ENCODE results near the gene MAL. TPM values are rescaled to one million over a fixed set of nuclear protein-coding genes. Genes with fewer than 3 reads are reported as not detected.

Gene MAL
- polyA plus RNA-seq, 4 donors = 6.3 to 361 (median 310) TPM

GRCh38 chr2:95014126-95014708 is 11.3 kb upstream of the MAL start:
- DNase-seq (ENCODE audit: low read depth in 4 of 4, low spot score in 3 of 4) = no peak

DNA sequence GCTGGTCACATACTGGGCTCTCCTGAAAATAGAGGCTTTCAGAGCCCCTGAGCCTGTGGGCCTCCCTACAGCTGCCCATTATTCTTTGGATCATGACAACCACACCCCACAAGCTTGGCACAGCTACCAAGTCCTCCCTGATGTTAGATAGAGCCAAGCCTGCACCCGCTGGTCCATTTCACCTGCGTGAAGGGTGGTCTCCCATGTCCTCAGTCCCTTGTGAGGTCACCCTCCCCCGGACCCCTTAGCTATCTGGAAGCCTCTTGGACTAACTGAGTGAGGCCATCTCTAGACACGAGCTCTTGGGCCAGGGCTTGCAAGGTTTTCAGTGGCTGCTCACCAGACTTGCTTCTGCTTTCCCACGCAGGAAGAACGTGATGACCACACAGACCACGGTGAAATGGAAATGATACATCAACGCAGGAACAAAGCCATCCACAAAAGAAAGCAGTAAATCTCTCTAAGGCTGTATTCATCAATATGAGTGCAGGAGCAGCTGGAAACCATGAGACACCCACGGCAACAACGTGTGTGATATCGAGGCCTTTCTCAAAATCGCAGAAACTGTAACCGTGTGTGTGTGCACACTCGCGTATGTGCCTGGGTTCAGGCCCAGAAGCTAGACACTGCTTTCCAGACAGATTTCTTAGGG is 10.1 kb upstream of the MAL start:
- no peak for DNase-seq (ENCODE audit: low read depth in 4 of 4, low spot score in 3 of 4)

DNA sequence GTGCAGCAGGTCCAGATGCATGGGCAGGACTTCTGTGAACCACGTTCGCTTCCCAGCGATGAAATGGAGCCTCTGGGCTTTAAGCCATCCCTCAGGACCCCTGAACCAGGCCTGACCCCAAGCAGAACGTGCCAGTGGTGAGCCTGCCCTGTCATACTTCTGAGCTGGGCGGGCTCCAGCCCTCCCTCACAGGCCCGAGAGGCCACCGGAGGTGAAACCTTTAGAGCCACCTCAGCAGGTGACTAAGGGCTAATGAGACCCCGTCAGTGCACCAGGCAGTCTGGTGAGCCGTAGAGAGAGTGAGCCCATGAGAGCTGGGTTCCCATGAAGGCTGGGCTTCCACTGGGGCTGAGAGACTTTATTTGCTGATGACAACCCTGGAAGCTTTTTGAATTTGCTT is 8.9 kb upstream of the MAL start:
- DNase-seq (ENCODE audit: low read depth in 4 of 4, low spot score in 3 of 4) = no peak

DNA sequence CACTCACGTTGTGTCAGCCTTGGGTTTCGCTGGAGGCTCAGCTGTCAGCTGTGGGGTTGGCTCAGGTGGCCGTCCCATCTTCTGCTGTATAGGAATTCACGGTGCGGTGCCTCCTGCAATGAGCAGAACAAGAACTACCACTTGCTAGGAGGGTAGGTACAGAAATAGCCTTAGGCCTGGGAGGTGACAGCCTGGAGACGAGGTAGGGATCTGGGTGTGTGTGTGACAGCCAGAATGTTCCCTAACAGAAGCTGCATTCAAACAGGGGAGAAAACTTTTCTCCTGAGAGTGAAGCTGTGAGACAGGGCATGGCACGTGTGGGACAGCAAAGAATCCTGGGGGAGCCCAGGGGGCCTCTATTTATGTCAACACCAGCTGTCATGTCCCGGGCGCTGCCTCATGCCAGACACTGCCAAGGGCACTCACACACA is 8.4 kb upstream of the MAL start:
- no peak for DNase-seq (ENCODE audit: low read depth in 4 of 4, low spot score in 3 of 4)

DNA sequence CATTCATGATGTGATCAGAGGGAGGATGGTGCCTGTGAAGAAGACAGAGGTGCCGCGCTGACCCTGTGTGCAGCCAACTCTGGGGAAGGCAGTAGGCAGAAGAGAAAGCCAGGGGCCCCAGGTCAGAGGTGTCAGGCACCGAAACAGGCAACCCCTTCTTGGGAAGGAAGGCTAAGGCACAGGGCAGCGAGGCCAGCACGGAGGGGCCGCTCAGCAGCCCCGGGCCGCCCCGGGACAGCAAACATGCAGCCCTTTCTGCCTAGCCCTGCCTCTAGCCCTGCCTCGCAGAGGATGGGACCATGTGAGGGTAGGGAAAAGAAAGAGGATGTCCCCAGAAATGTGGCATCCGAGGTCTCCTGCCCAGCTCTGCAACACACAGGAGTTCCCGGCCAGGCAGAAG is 7.7 kb upstream of the MAL start:
- DNase-seq (ENCODE audit: low read depth in 4 of 4, low spot score in 3 of 4) = no peak

DNA sequence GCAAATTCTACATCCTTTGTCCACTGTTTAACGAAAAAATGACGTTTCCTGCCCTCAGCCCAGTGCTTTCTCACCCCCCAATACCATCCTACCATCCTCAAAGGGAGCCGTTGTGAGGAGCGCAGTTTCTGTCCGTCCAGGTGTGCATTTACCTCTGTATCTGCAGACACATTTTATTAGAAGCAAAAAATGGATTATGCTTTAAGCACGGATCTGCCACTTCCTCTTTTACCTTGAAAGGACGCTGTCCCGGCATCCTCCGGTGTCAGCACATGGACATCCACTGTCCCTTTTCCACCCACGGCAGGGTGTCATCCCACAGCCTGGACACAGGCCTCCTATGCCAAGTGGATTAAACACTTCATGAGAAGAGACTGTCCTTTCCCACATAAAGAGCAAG is 7.2 kb upstream of the MAL start:
- no peak for DNase-seq (ENCODE audit: low read depth in 4 of 4, low spot score in 3 of 4)

- DNase-seq (ENCODE audit: low read depth in 4 of 4, low spot score in 3 of 4) = no peak
These were observed 6.5 kb upstream of the MAL start for GRCh38 chr2:95018861-95019550.

DNA sequence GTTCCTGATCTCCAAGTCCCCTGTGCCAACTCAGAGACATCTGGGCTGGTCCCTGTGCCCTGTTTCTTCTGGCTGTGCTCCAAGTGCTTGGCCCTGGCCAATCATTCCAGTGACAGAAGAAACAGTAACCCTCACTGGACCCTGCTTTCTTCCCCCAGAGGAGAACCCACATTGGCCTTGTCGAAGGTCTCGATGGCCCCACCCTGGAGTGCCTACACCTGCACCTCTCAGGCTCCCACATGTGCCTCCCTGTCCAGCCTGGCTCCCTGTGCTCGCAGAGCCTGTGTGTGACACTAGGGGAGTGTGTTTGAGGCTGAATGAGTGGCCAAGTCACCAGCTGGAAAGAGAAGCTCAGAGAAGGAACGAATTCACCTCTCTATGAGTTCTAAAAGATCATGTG is 5.9 kb upstream of the MAL start:
- no peak for DNase-seq (ENCODE audit: low read depth in 4 of 4, low spot score in 3 of 4)

- DNase-seq (ENCODE audit: low read depth in 4 of 4, low spot score in 3 of 4) = no peak
These were observed 5.1 kb upstream of the MAL start for GRCh38 chr2:95020275-95021022.

DNA sequence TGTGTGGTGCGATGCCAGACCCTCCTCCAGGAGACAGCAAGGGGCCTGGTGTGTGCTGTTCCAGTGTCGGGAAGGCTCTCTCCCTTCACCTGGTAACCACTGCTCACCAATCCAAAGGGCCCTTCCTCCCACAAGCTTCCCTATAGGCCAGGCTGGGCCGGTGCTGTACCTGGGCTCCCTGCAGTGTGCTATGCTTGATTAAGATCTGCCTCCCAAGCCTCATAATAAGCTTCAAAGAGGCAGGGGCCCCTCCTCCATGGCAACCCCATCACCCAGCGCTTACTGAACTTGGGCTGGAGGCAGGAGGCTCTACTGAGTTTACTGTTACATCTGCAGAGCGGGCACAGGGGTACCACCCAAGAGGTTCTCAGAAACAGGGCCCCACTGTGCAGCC is 4.5 kb upstream of the MAL start:
- no peak for DNase-seq (ENCODE audit: low read depth in 4 of 4, low spot score in 3 of 4)

DNA sequence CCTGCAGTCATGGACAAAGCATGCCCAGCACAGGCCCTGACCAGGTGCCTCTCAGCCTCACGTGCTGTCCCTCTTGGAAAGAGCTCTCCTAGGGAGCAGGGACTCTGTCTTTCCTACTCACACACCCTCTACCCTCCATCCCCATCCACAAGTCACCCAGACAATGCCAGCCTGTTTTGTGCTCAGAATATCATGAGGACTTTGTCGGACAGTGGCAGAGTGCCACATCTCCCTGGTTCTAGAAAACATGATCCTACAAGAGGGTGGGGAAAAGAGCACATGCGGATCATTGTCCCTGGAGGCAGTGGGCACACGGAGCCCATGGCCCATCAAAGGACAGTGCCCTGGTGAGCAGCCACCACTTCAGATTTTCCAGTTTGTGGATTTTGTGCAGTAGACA is 3.7 kb upstream of the MAL start:
- no peak for DNase-seq (ENCODE audit: low read depth in 4 of 4, low spot score in 3 of 4)

GRCh38 chr2:95022309-95023221 is 2.9 kb upstream of the MAL start:
- no peak for DNase-seq (ENCODE audit: low read depth in 4 of 4, low spot score in 3 of 4)

DNA sequence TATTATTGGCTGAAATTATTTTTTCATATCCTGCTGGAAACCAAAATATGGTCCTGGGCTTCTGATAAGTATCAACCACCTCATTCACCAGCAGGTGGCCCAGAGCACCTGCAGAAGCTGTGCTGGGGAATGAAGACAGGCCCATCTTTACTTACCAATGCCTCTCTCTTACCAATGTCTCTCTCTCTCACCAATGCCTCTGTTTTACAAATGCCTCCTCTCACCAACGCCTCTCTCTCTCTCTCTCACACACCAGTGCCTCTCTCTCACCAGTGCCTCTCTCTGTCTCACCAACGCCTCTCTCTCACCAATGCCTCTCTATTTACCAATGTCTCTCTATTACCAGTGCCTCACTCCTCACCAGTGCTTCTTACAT is 2.3 kb upstream of the MAL start:
- DNase-seq (ENCODE audit: low read depth in 4 of 4, low spot score in 3 of 4) = no peak

GRCh38 chr2:95024371-95024770 is 1.1 kb upstream of the MAL start:
- DNase-seq (ENCODE audit: low read depth in 4 of 4, low spot score in 3 of 4) = no peak

GRCh38 chr2:95024960-95025405 is 525 bp upstream of the MAL start:
- DNase-seq (ENCODE audit: low read depth in 4 of 4, low spot score in 3 of 4) = no peak

DNA sequence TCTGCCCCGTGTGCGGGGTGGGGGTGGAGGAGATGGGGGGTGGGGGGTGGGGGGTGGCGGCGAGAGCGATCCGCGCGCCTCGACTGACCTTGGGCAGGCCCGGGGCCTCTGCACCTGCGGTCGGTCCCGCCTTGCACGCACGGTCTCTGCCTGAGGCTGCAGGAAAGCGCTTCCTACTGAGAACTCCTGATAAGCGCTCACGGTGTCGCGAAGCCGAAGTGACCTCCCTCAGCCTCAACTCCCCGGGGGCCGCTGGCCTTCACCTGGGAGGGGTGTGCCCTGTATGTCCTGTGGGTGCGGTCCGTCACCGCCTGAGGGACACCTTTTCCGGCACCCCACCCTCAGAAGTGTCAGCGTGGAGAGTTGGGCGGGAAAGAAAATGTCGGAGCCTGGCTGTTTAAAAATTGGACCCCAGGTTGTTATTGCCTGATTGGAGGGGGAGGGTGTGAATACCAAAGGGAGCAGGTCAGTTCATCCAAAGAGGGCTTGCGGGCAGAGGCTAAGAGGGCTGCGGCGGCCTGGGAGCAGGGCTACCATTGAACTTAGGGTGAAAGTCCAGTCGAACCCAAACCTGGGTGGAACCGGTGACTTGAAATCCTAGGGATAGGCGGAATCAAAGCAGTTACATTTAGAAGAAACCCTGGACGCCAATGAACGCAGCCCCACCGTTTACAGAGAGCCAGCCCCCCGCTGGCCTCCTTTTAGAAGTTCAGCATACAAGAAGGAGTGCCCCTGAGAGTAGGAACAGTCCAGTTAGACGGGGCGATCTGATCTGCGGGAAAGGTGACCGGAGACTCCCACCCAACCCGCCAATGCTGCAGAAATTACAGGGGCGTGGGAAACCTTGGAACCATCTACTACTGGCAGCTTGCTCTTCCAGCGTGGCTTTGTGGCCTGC is 1.2 kb downstream of the MAL start:
- DNase-seq (ENCODE audit: low read depth in 4 of 4, low spot score in 3 of 4) = no peak

- DNase-seq (ENCODE audit: low read depth in 4 of 4, low spot score in 3 of 4) = no peak
These were observed 1.8 kb downstream of the MAL start for GRCh38 chr2:95027369-95027720.

- DNase-seq (ENCODE audit: low read depth in 4 of 4, low spot score in 3 of 4) = no peak
These were observed 4.4 kb downstream of the MAL start for GRCh38 chr2:95029898-95030341.

DNA sequence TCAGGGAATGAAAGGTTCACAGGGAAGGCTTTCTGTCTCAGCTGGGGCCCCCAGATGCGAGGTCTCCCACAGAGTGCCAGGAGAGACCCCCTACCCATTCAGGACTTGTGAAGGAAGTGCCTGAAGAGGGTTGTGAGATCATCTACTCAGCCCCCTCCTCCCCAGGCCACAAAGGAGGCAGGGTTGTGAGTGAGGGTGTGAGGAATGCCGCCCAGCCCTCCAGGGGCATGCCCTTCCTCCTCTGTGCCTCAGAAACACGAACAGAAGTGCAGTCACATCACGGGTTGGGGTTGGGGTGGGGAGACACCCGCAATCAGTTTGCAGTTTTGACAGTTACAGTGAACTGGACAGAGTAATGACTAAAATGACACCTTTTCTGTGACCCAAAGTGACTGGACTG is 5.0 kb downstream of the MAL start:
- DNase-seq (ENCODE audit: low read depth in 4 of 4, low spot score in 3 of 4) = no peak

Measured in left renal pelvis (tissue), 4 donors.